Gastrocnemius medialis (tissue), 4 donors: Measurements from ENCODE around the gene ZNF362.

ENCODE experiments used
- POLR2A ChIP-seq, 2 donors: fragments of 450-650 bp; IDR thresholded peaks; one replicate each; pipeline ENCODE4 v1.6.1; 2017; ENCODE audit warnings: antibody characterized with exemption in 2 of 2, mild to moderate bottlenecking in 2 of 2, moderate library complexity in 2 of 2
- TF ChIP-seq, protein P1 (sequence below), 5 experiments: fragments of 450-650 bp in 3 of 5; fragments of 200-600 bp in 2 of 5; sonication (generic) in 2 of 5; IDR thresholded peaks in 4 of 5; conservative IDR thresholded peaks in 1 of 5; 1 replicate in 4 of 5; 2 replicates in 1 of 5; pipeline ENCODE4 v1.5.1; 2016 to 2019; ENCODE audit warnings: antibody characterized with exemption in 5 of 5, mild to moderate bottlenecking in 3 of 5, moderate library complexity in 3 of 5

GRCh38 chr1:33294071-33295010 is 38.0 kb downstream of the ZNF362 start:
- TF ChIP-seq, protein P1, sequence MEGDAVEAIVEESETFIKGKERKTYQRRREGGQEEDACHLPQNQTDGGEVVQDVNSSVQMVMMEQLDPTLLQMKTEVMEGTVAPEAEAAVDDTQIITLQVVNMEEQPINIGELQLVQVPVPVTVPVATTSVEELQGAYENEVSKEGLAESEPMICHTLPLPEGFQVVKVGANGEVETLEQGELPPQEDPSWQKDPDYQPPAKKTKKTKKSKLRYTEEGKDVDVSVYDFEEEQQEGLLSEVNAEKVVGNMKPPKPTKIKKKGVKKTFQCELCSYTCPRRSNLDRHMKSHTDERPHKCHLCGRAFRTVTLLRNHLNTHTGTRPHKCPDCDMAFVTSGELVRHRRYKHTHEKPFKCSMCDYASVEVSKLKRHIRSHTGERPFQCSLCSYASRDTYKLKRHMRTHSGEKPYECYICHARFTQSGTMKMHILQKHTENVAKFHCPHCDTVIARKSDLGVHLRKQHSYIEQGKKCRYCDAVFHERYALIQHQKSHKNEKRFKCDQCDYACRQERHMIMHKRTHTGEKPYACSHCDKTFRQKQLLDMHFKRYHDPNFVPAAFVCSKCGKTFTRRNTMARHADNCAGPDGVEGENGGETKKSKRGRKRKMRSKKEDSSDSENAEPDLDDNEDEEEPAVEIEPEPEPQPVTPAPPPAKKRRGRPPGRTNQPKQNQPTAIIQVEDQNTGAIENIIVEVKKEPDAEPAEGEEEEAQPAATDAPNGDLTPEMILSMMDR (IDR thresholded peaks at IDR 0.05 in 4 of 5, conservative IDR thresholded peaks at IDR 0.05 in 1 of 5) = no peak
- TF ChIP-seq POLR2A (IDR thresholded peaks at IDR 0.05) = no peak
